Smooth muscle cell (in vitro differentiated cells): ENCODE results near the gene FEM1C. TPM values are rescaled to one million over a fixed set of nuclear protein-coding genes. Genes with fewer than 3 reads are reported as not detected.

Experiments used
- DNase-seq: peaks from one replicate; lab custom pipeline; 2025; ENCODE audit not compliant: unreplicated experiment; lab: John Stamatoyannopoulos, UW
- H2AFZ ChIP-seq: fragments of 200-600 bp; sonication (generic); 2 replicates; pipeline ENCODE4 v1.6.0; 2016; ENCODE audit warnings: antibody characterized with exemption, low read depth, mild to moderate bottlenecking
- H3F3A ChIP-seq: fragments of 200-600 bp; sonication (generic); 2 replicates; pipeline ENCODE4 v1.6.0; 2017; ENCODE audit warnings: antibody characterized with exemption, low read depth
- H3K27ac ChIP-seq: fragments of 200-600 bp; sonication (generic); 2 replicates; pipeline ENCODE4 v1.5.1; 2016; ENCODE audit warnings: low read depth, mild to moderate bottlenecking
- H3K27me3 ChIP-seq: fragments of 200-600 bp; sonication (generic); 2 replicates; pipeline ENCODE4 v1.6.1; 2016; ENCODE audit warnings: low read depth, mild to moderate bottlenecking
- H3K36me3 ChIP-seq: fragments of 200-600 bp; sonication (generic); 2 replicates; pipeline ENCODE4 v1.5.1; 2016; ENCODE audit warnings: low read depth
- H3K4me1 ChIP-seq: fragments of 200-600 bp; sonication (generic); 2 replicates; pipeline ENCODE4 v1.5.1; 2016; ENCODE audit warnings: low read depth
- H3K4me2 ChIP-seq: fragments of 200-600 bp; sonication (generic); 2 replicates; pipeline ENCODE4 v1.6.0; 2016; ENCODE audit warnings: mild to moderate bottlenecking
- H3K4me3 ChIP-seq: fragments of 200-600 bp; sonication (generic); 2 replicates; pipeline ENCODE4 v1.5.1; 2016; ENCODE audit warnings: mild to moderate bottlenecking
- H3K79me2 ChIP-seq: fragments of 200-600 bp; sonication (generic); 2 replicates; pipeline ENCODE4 v1.6.0; 2016; ENCODE audit warnings: low read depth, mild to moderate bottlenecking
- H3K9ac ChIP-seq: fragments of 200-600 bp; sonication (generic); 2 replicates; pipeline ENCODE4 v1.6.0; 2016; ENCODE audit warnings: low read depth
- H3K9me3 ChIP-seq: fragments of 200-600 bp; sonication (generic); replicated peaks from 2 replicates; pipeline ENCODE4 v1.5.1; 2016; ENCODE audit warnings: low read depth
- H4K20me1 ChIP-seq: fragments of 200-600 bp; sonication (generic); 2 replicates; pipeline ENCODE4 v1.6.0; 2016; ENCODE audit warnings: low read depth
- CTCF ChIP-seq: fragments of 200-600 bp; sonication (generic); IDR thresholded peaks from 2 replicates; pipeline ENCODE4 v1.5.1; 2017; ENCODE audit warnings: borderline replicate concordance, mild to moderate bottlenecking, antibody characterized with exemption; ENCODE audit not compliant: insufficient read depth, poor library complexity, severe bottlenecking
- WGBS: methylation state at CpG from one replicate; pipeline ENCODE4 v1.1.7; 2016; ENCODE audit warnings: low lambda C conversion rate; 5-methylcytosine and 5-hydroxymethylcytosine counted together
- polyA plus RNA-seq: library from polyadenylated mRNA; unstranded; fragments of >200 nt; fragmentation: Nextera tagmentation; extraction: Ambion mirVana; gene quantifications from 2 replicates; pipeline ENCODE4 v1.2.1, GENCODE V29; 2016
- total RNA-seq: library from RNA; depleted of rRNA; stranded (reverse); fragments of >200 nt; gene quantifications from 2 replicates; pipeline ENCODE4 v1.2.3, GENCODE V29; 2014

The FEM1C gene
- total and polyA plus RNA-seq, 2 experiments from 2014 or later = 5.9 to 31.7 TPM

GRCh38 chr5:115541611-115542010 is 3.0 kb downstream of the FEM1C start:
- 26% methylated on average over 2 of the region's 2 CpGs for WGBS
- Histone ChIP-seq H2AFZ (no peak overlapping the region), H4K20me1 (peaks cover 72% of the 10 kb centered on the region), H3K9ac (peak overlapping the region; percentile 94), H3K4me2 (peak overlapping the region; percentile 88), H3K27me3 (no peaks in the 10 kb centered on the region), H3K4me1 (peaks cover 36% of the 10 kb centered on the region), H3K27ac (peak overlapping the region; percentile 93), H3K9me3 (no peaks in the 10 kb centered on the region), H3K4me3 (peak overlapping the region; percentile 96), H3K79me2 (peaks cover 73% of the 10 kb centered on the region), H3F3A (no peaks in the 10 kb centered on the region), H3K36me3 (no peaks in the 10 kb centered on the region)
- DNase-seq = no peak
- TF ChIP-seq CTCF = no peak

- no peak for DNase-seq
- Histone ChIP-seq H3K9me3 (no peaks in the 10 kb centered on the region), H3K4me3 (no peak overlapping the region), H2AFZ (no peak overlapping the region), H3F3A (no peaks in the 10 kb centered on the region), H3K27ac (no peak overlapping the region), H3K27me3 (no peaks in the 10 kb centered on the region), H3K9ac (no peak overlapping the region), H3K4me2 (no peak overlapping the region), H3K4me1 (peaks cover 29% of the 10 kb centered on the region), H4K20me1 (peaks cover 100% of the 10 kb centered on the region), H3K79me2 (peaks cover 100% of the 10 kb centered on the region), H3K36me3 (no peaks in the 10 kb centered on the region)
- WGBS = 88% methylated on average over 3 of the region's 3 CpGs
- no peak for TF ChIP-seq CTCF
Observed at GRCh38 chr5:115535479-115536035, 9.0 kb downstream of the FEM1C start.

GRCh38 chr5:115532517-115532916 is 12.1 kb downstream of the FEM1C start:
- DNase-seq = no peak
- no peak for TF ChIP-seq CTCF

DNA sequence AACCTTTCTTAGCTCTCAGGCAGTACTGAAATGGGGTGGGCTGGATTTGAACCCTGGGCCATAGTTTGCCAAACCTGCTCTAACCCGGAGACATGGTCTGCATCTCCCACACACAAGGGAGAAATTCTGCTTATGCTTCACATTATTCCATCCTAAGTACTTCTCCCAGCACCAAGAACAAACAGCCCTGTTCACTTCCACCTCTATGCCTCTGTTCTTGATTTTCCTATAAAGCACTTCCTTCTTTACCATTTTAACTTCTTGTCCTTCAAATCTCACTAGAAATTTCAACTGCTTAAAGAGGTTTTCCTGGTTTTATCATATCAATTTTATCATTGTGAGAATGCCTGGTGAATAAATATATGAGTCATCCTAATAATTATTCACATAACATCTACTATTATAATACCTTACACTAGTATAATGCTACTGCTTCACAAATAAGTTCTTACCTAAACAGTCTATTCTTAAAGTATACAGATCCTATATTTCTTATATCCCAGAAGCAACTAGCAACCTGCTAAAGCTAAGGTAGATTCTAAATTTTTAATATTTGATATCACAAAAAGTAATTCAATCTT is 12.7 kb downstream of the FEM1C start:
- H3K27me3 ChIP-seq = no peaks in the 10 kb centered on the region
- no peak for TF ChIP-seq CTCF
- no peaks in the 10 kb centered on the region for H3K9me3 ChIP-seq
- H3K27ac ChIP-seq = peak overlapping the region; percentile 13
- H3K4me1 ChIP-seq = peaks cover 23% of the 10 kb centered on the region
- no peaks in the 10 kb centered on the region for H3F3A ChIP-seq
- peaks cover 99% of the 10 kb centered on the region for H3K79me2 ChIP-seq
- 96% methylated on average over 1 of the region's 1 CpG for WGBS
- peak overlapping the region; percentile 38 for H3K4me2 ChIP-seq
- peaks cover 99% of the 10 kb centered on the region for H4K20me1 ChIP-seq
- no peak overlapping the region for H2AFZ ChIP-seq
- no peak overlapping the region for H3K9ac ChIP-seq
- no peak overlapping the region for H3K4me3 ChIP-seq
- no peaks in the 10 kb centered on the region for H3K36me3 ChIP-seq
- no peak for DNase-seq

More at GRCh38 chr5:115532517-115532916, 12.1 kb downstream of the FEM1C start:
- Histone ChIP-seq H3K9me3 (no peaks in the 10 kb centered on the region), H3K27ac (no peak overlapping the region), H2AFZ (no peak overlapping the region), H3K4me3 (no peak overlapping the region), H3K27me3 (no peaks in the 10 kb centered on the region), H3K4me2 (peak overlapping the region; percentile 14), H3K4me1 (peaks cover 23% of the 10 kb centered on the region), H3K36me3 (no peaks in the 10 kb centered on the region), H4K20me1 (peaks cover 99% of the 10 kb centered on the region), H3K79me2 (peaks cover 99% of the 10 kb centered on the region), H3F3A (no peaks in the 10 kb centered on the region), H3K9ac (no peak overlapping the region)
- 10% methylated on average over 2 of the region's 2 CpGs for whole genome bisulfite sequencing
